H9 (cell line): ENCODE data around the gene AR. TPM values are rescaled to one million over a fixed set of nuclear protein-coding genes. Genes with fewer than 3 reads are reported as not detected.

Experiments
- DNase-seq: peaks from one replicate; pipeline ENCODE4 v3.0.0-alpha.2; 2017
- H2AFZ ChIP-seq: one replicate; pipeline ENCODE4 v1.6.1; 2013; ENCODE audit warnings: mild to moderate bottlenecking, low read length, control low read depth, moderate library complexity
- H2AK5ac ChIP-seq: 2 replicates; pipeline ENCODE4 v1.6.1; 2013; ENCODE audit warnings: low read length, control low read depth, mixed read lengths; ENCODE audit not compliant: insufficient read length
- H2BK120ac ChIP-seq: one replicate; pipeline ENCODE4 v1.6.1; 2013; ENCODE audit warnings: low read depth, mild to moderate bottlenecking, low read length, control low read depth, inconsistent platforms; ENCODE audit not compliant: poor library complexity, severe bottlenecking
- H2BK12ac ChIP-seq: 2 replicates; pipeline ENCODE4 v1.6.1; 2013; ENCODE audit warnings: low read length, control low read depth, mixed read lengths, low read depth; ENCODE audit not compliant: insufficient read length
- H2BK15ac ChIP-seq: 2 replicates; pipeline ENCODE4 v1.6.1; 2013; ENCODE audit warnings: low read depth, low read length, control low read depth
- H2BK20ac ChIP-seq: one replicate; pipeline ENCODE4 v1.6.1; 2013; ENCODE audit warnings: low read depth, mild to moderate bottlenecking, low read length, control low read depth, inconsistent platforms; ENCODE audit not compliant: poor library complexity, severe bottlenecking
- H2BK5ac ChIP-seq: 2 replicates; pipeline ENCODE4 v1.6.1; 2013; ENCODE audit warnings: low read length, control low read depth, mixed read lengths; ENCODE audit not compliant: insufficient read length
- H3K14ac ChIP-seq: 2 replicates; pipeline ENCODE4 v1.6.1; 2013; ENCODE audit warnings: low read length, control low read depth; ENCODE audit not compliant: insufficient read depth
- H3K18ac ChIP-seq: 2 replicates; pipeline ENCODE4 v1.6.1; 2013; ENCODE audit warnings: low read depth, mild to moderate bottlenecking, mixed read lengths, low read length, control low read depth; ENCODE audit not compliant: insufficient read length
- H3K23ac ChIP-seq: 2 replicates; pipeline ENCODE4 v1.6.1; 2013; ENCODE audit warnings: low read length, control low read depth, mixed read lengths, low read depth; ENCODE audit not compliant: insufficient read length
- H3K23me2 ChIP-seq: 2 replicates; pipeline ENCODE4 v1.6.1; 2013; ENCODE audit warnings: low read depth, mild to moderate bottlenecking, mixed read lengths, low read length, control low read depth; ENCODE audit not compliant: insufficient read length, poor library complexity, severe bottlenecking
- H3K27ac ChIP-seq: 2 replicates; pipeline ENCODE4 v1.5.1; 2013; ENCODE audit warnings: low read length, control low read depth, mixed read lengths, low read depth; ENCODE audit not compliant: insufficient read length
- H3K27me3 ChIP-seq: 2 replicates; pipeline ENCODE4 v1.6.1; 2013; ENCODE audit warnings: low read length, control low read depth, inconsistent platforms; ENCODE audit not compliant: insufficient read depth
- H3K4ac ChIP-seq: 2 replicates; pipeline ENCODE4 v1.6.1; 2013; ENCODE audit warnings: low read depth, mild to moderate bottlenecking, control low read depth, inconsistent platforms, low read length, moderate library complexity
- H3K4me1 ChIP-seq: 2 replicates; pipeline ENCODE4 v1.6.1; 2013; ENCODE audit warnings: low read length, control low read depth, inconsistent platforms; ENCODE audit not compliant: insufficient read depth
- H3K4me2 ChIP-seq: 2 replicates; pipeline ENCODE4 v1.6.1; 2013; ENCODE audit warnings: low read length, control low read depth, mixed read lengths; ENCODE audit not compliant: insufficient read length, insufficient read depth
- H3K56ac ChIP-seq: 2 replicates; pipeline ENCODE4 v1.6.1; 2013; ENCODE audit warnings: low read depth, mild to moderate bottlenecking, mixed read lengths, low read length, control low read depth; ENCODE audit not compliant: insufficient read length
- H3K79me1 ChIP-seq: 2 replicates; pipeline ENCODE4 v1.6.1; 2013; ENCODE audit warnings: low read depth, mild to moderate bottlenecking, moderate library complexity, low read length, control low read depth, inconsistent platforms; ENCODE audit not compliant: insufficient read depth, poor library complexity, severe bottlenecking
- H3K79me2 ChIP-seq: 2 replicates; pipeline ENCODE4 v1.6.1; 2013; ENCODE audit warnings: low read length, control low read depth, inconsistent platforms; ENCODE audit not compliant: insufficient read depth
- H3K9ac ChIP-seq: 2 replicates; pipeline ENCODE4 v1.6.1; 2013; ENCODE audit warnings: low read length, control low read depth, mixed read lengths; ENCODE audit not compliant: insufficient read length; ENCODE audit errors: extremely low read depth
- H3K9me3 ChIP-seq: one replicate; pipeline ENCODE4 v1.6.1; 2013; ENCODE audit warnings: low read depth, low read length, inconsistent platforms; ENCODE audit not compliant: control insufficient read depth
- H3T11ph ChIP-seq: one replicate; pipeline ENCODE4 v1.6.1; 2013; ENCODE audit warnings: mild to moderate bottlenecking, low read length, control low read depth, inconsistent platforms
- H4K20me1 ChIP-seq: one replicate; pipeline ENCODE4 v1.6.1; 2013; ENCODE audit not compliant: control insufficient read depth, insufficient read length, insufficient read depth
- H4K5ac ChIP-seq: 2 replicates; pipeline ENCODE4 v1.6.1; 2013; ENCODE audit warnings: low read depth, mild to moderate bottlenecking, mixed read lengths, low read length, control low read depth; ENCODE audit not compliant: insufficient read length
- H4K8ac ChIP-seq: replicated peaks from 2 replicates; pipeline ENCODE4 v1.6.1; 2013; ENCODE audit warnings: low read length, control low read depth, mixed read lengths, low read depth; ENCODE audit not compliant: insufficient read length
- H4K91ac ChIP-seq: 2 replicates; pipeline ENCODE4 v1.6.1; 2013; ENCODE audit warnings: low read depth, mild to moderate bottlenecking, moderate library complexity, mixed read lengths, low read length, control low read depth; ENCODE audit not compliant: insufficient read length
- H3K27ac Mint-ChIP-seq, 3 experiments: 2 replicates in 2 of 3; 3 replicates in 1 of 3; pipeline ENCODE4 v1.8.0; 2020 to 2021; ENCODE audit warnings: mixed read lengths in 3 of 3, mild to moderate bottlenecking in 1 of 3, moderate library complexity in 1 of 3
- H3K27me3 Mint-ChIP-seq: 2 replicates; pipeline ENCODE4 v1.8.0; 2021; ENCODE audit warnings: low read depth, mild to moderate bottlenecking, moderate library complexity, mixed read lengths
- H3K36me3 Mint-ChIP-seq, 3 experiments: 2 replicates in 2 of 3; 3 replicates in 1 of 3; pipeline ENCODE4 v1.8.0; 2020 to 2021; ENCODE audit warnings: low read depth in 3 of 3, mixed read lengths in 3 of 3; ENCODE audit not compliant: insufficient read depth in 1 of 3
- H3K4me1 Mint-ChIP-seq, 2 experiments: 2 replicates each; pipeline ENCODE4 v1.8.0; 2020; ENCODE audit warnings: mixed read lengths in 2 of 2
- H3K4me3 Mint-ChIP-seq, 2 experiments: 2 replicates in 1 of 2; 3 replicates in 1 of 2; pipeline ENCODE4 v1.8.0; 2020 to 2021; ENCODE audit warnings: mild to moderate bottlenecking in 2 of 2, mixed read lengths in 2 of 2, moderate library complexity in 1 of 2
- H3K9me3 Mint-ChIP-seq, 2 experiments: 2 replicates in 1 of 2; 3 replicates in 1 of 2; pipeline ENCODE4 v1.8.0; 2020; ENCODE audit warnings: mild to moderate bottlenecking in 2 of 2, mixed read lengths in 2 of 2, moderate library complexity in 1 of 2
- WGBS: extraction: QIAGEN DNeasy Blood & Tissue Kit; methylation state at CpG from one replicate; pipeline ENCODE4 v1.1.7; 2013; ENCODE audit warnings: missing lambda C conversion rate, low lambda C conversion rate, mixed read lengths; ENCODE audit not compliant: insufficient read length; ENCODE audit errors: extremely low coverage; 5-methylcytosine and 5-hydroxymethylcytosine counted together
- total RNA-seq: library from RNA; stranded (reverse); gene quantifications from 2 replicates; pipeline ENCODE4 v1.2.1, GENCODE V29; 2021
- TF ChIP-seq, protein P1 (sequence below): fragments of 200-600 bp; sonication (generic); conservative IDR thresholded peaks from 3 replicates; pipeline ENCODE4 v1.8.0; 2021; ENCODE audit warnings: antibody characterized with exemption, mild to moderate bottlenecking

AR gene
- total RNA-seq, 1 experiment from 2014 or later: 3.5 TPM

DNA sequence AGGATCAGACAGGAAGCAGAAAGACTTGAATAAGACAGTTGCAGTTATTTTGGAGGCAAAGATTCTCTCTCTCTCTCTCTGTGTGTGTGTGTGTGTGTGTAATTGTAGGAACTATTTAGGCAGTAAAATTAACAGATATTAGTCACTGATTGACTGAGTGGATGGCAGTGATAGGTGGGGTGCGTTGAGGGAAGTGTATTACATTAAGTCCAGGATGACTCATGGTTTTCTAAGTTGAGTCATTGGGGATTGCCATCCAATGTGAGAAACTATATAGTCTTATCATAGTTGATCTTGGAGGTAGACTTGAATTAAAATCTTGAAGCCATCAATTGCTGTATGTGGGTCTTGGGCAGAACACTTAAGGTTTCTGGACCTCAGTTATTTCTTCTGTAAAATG lies 75.4 kb downstream of the AR start:
- H3K4me1 ChIP-seq: no peaks in the 10 kb centered on the region
- H3K79me2 ChIP-seq: peaks cover 2% of the 10 kb centered on the region; the same call in 1 of the 2 replicates
- Mint-ChIP-seq H3K4me1 (no peaks in the 10 kb centered on the region), H3K27me3 (no peaks in the 10 kb centered on the region; the same call in 1 of the 2 replicates), H3K27ac (no peak overlapping the region), H3K36me3 (peaks cover 0 to 5% (median 3%) of the 10 kb centered on the region in 3 experiments; a peak in 3 of 7 replicates), H3K4me3 (no peak overlapping the region), H3K9me3 (peaks cover 72 to 77% of the 10 kb centered on the region in 2 experiments)
- H2BK120ac ChIP-seq: no peak overlapping the region
- no peak overlapping the region for H3K23ac ChIP-seq
- no peak overlapping the region for H4K5ac ChIP-seq
- TF ChIP-seq, protein P1, sequence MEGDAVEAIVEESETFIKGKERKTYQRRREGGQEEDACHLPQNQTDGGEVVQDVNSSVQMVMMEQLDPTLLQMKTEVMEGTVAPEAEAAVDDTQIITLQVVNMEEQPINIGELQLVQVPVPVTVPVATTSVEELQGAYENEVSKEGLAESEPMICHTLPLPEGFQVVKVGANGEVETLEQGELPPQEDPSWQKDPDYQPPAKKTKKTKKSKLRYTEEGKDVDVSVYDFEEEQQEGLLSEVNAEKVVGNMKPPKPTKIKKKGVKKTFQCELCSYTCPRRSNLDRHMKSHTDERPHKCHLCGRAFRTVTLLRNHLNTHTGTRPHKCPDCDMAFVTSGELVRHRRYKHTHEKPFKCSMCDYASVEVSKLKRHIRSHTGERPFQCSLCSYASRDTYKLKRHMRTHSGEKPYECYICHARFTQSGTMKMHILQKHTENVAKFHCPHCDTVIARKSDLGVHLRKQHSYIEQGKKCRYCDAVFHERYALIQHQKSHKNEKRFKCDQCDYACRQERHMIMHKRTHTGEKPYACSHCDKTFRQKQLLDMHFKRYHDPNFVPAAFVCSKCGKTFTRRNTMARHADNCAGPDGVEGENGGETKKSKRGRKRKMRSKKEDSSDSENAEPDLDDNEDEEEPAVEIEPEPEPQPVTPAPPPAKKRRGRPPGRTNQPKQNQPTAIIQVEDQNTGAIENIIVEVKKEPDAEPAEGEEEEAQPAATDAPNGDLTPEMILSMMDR: no peak
- no peak overlapping the region for H3K4me2 ChIP-seq
- no peak overlapping the region for H2BK20ac ChIP-seq
- no peak overlapping the region for H4K8ac ChIP-seq
- H3K27ac ChIP-seq: no peak overlapping the region
- H2BK15ac ChIP-seq: no peak overlapping the region
- no peak overlapping the region for H2BK12ac ChIP-seq
- H3K9ac ChIP-seq: no peak overlapping the region
- no peaks in the 10 kb centered on the region for H3K27me3 ChIP-seq
- H3K4ac ChIP-seq: no peak overlapping the region
- H2BK5ac ChIP-seq: no peak overlapping the region
- H3K56ac ChIP-seq: no peak overlapping the region
- no peak overlapping the region for H3K14ac ChIP-seq
- no peak for DNase-seq
- no peak overlapping the region for H3T11ph ChIP-seq
- no peaks in the 10 kb centered on the region for H3K79me1 ChIP-seq
- H3K23me2 ChIP-seq: no peaks in the 10 kb centered on the region
- H3K9me3 ChIP-seq: peaks cover 36% of the 10 kb centered on the region
- no CpG with 5 or more reads among the region's 1 CpG for WGBS
- H4K20me1 ChIP-seq: no peaks in the 10 kb centered on the region
- no peak overlapping the region for H4K91ac ChIP-seq
- no peak overlapping the region for H2AK5ac ChIP-seq
- no peak overlapping the region for H3K18ac ChIP-seq
- H2AFZ ChIP-seq: no peak overlapping the region
